OCI-LY7 (cell line): ENCODE results near the gene AFDN.

ENCODE experiments used
- CTCF ChIP-seq: fragments of 200-600 bp; sonication (generic); conservative IDR thresholded peaks from 2 replicates; pipeline ENCODE4 v1.5.1; 2014; ENCODE audit warnings: mild to moderate bottlenecking, antibody characterized with exemption, low read length, moderate library complexity, mixed read lengths
- EZH2phosphoT487 ChIP-seq: fragments of 200-600 bp; sonication (generic); IDR thresholded peaks from 2 replicates; pipeline ENCODE4 v1.6.1; 2018; ENCODE audit warnings: low read depth, borderline replicate concordance, mild to moderate bottlenecking, mixed run types, antibody characterized with exemption, low read length, moderate library complexity, mixed read lengths

- TF ChIP-seq CTCF (peak; percentile 74), EZH2phosphoT487 (no peak)
These were observed 81.3 kb downstream of the AFDN start for GRCh38 chr6:167907837-167908681.
